Measurements from ENCODE around the gene ADH4. TPM values are rescaled to one million over a fixed set of nuclear protein-coding genes. Genes with fewer than 3 reads are reported as not detected.

The ADH4 gene
- polyA plus RNA-seq, 1 donor (not counting 4 experiments of a cell fraction or from before 2014, with no cell fraction given), result not detected

- H3K9me1 ChIP-seq (ENCODE audit: control insufficient read depth, extremely low read depth, insufficient read depth, low read length), result no peaks in the 10 kb centered on the region
- H3K27ac ChIP-seq (ENCODE audit: control insufficient read depth, insufficient read depth, low read length), result no peak overlapping the region
- H3K4me2 ChIP-seq (ENCODE audit: control insufficient read depth, extremely low read depth, insufficient read depth, low read depth, low read length), result no peak overlapping the region
- no peaks in the 10 kb centered on the region for H3K36me3 ChIP-seq (ENCODE audit: control insufficient read depth in 2 of 2, extremely low read depth in 1 of 2, insufficient read depth in 2 of 2, low read length in 2 of 2)
- FAIRE-seq, result no peak
- no peaks in the 10 kb centered on the region for H3K4me1 ChIP-seq (ENCODE audit: control insufficient read depth, extremely low read depth, insufficient read depth, low read length)
- DNase-seq (ENCODE audit: low read depth, low spot score), result no peak
- H3K9ac ChIP-seq (ENCODE audit: control insufficient read depth, extremely low read depth, insufficient read depth, low read length), result no peak overlapping the region
- H3K27me3 ChIP-seq (ENCODE audit: control insufficient read depth, extremely low read depth, insufficient read depth, low read length), result no peaks in the 10 kb centered on the region
- no peak overlapping the region for H2AFZ ChIP-seq (ENCODE audit: control insufficient read depth, low read length)
- no peaks in the 10 kb centered on the region for H3K79me2 ChIP-seq (ENCODE audit: control insufficient read depth, insufficient read depth, low read length)
- TF ChIP-seq CTCF (optimal IDR thresholded peaks at IDR 0.05 in 1 of 3, IDR thresholded peaks at IDR 0.05 in 1 of 3, conservative IDR thresholded peaks at IDR 0.05 in 1 of 3; ENCODE audit: extremely low read depth in 1 of 3, insufficient read depth in 2 of 3, low read length in 3 of 3), result no peak
- TF ChIP-seq EZH2 (IDR thresholded peaks at IDR 0.05; ENCODE audit: low read length), result no peak
- no peaks in the 10 kb centered on the region for H4K20me1 ChIP-seq (ENCODE audit: control insufficient read depth, extremely low read depth, insufficient read depth, low read length)
- no peak overlapping the region for H3K4me3 ChIP-seq (ENCODE audit: control insufficient read depth in 2 of 3, extremely low read depth in 1 of 3, insufficient read depth in 2 of 3, low read depth in 1 of 3, low read length in 3 of 3)
- no peaks in the 10 kb centered on the region for H3K9me3 ChIP-seq (ENCODE audit: control insufficient read depth, low read depth, low read length)
- dilution Hi-C loops (cut with MboI; ENCODE audit: extremely low pct_ligation_motif_present, low sequenced_read_pairs), result no loop called here
Measured at GRCh38 chr4:99151995-99152394, 7.9 kb upstream of the ADH4 start.

DNA sequence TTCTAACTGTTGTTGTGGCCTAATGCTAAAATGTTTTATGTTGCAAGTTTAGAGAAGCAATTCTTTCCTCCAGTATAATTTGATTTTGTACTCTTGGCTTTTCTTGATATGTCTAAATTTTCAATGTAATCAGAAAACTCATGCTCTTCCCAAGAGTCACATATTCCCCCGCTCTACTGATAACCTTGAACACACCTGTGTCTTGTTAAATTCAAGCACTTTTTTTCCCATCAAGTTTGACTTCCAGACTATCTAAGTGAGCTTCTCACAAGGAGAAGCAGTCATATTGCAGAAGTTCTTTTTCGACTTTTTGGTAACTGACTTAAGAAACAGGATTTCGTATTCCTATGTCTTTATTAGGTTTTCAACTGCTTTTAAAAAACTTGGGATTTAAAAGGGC lies 7.4 kb upstream of the ADH4 start:
- FAIRE-seq, result no peak
- no peaks in the 10 kb centered on the region for H4K20me1 ChIP-seq (ENCODE audit: control insufficient read depth, extremely low read depth, insufficient read depth, low read length)
- no peaks in the 10 kb centered on the region for H3K27me3 ChIP-seq (ENCODE audit: control insufficient read depth, extremely low read depth, insufficient read depth, low read length)
- no peak overlapping the region for H3K4me3 ChIP-seq (ENCODE audit: control insufficient read depth in 2 of 3, extremely low read depth in 1 of 3, insufficient read depth in 2 of 3, low read depth in 1 of 3, low read length in 3 of 3)
- no peaks in the 10 kb centered on the region for H3K9me1 ChIP-seq (ENCODE audit: control insufficient read depth, extremely low read depth, insufficient read depth, low read length)
- dilution Hi-C loops (cut with MboI; ENCODE audit: extremely low pct_ligation_motif_present, low sequenced_read_pairs), result no loop called here
- H3K79me2 ChIP-seq (ENCODE audit: control insufficient read depth, insufficient read depth, low read length), result no peaks in the 10 kb centered on the region
- H3K27ac ChIP-seq (ENCODE audit: control insufficient read depth, insufficient read depth, low read length), result no peak overlapping the region
- no peaks in the 10 kb centered on the region for H3K36me3 ChIP-seq (ENCODE audit: control insufficient read depth in 2 of 2, extremely low read depth in 1 of 2, insufficient read depth in 2 of 2, low read length in 2 of 2)
- DNase-seq (ENCODE audit: low read depth, low spot score), result no peak
- H3K9ac ChIP-seq (ENCODE audit: control insufficient read depth, extremely low read depth, insufficient read depth, low read length), result no peak overlapping the region
- no peak overlapping the region for H3K4me2 ChIP-seq (ENCODE audit: control insufficient read depth, extremely low read depth, insufficient read depth, low read depth, low read length)
- TF ChIP-seq EZH2 (IDR thresholded peaks at IDR 0.05; ENCODE audit: low read length) (no peak), CTCF (optimal IDR thresholded peaks at IDR 0.05 in 1 of 3, IDR thresholded peaks at IDR 0.05 in 1 of 3, conservative IDR thresholded peaks at IDR 0.05 in 1 of 3; ENCODE audit: extremely low read depth in 1 of 3, insufficient read depth in 2 of 3, low read length in 3 of 3) (no peak)
- no peak overlapping the region for H2AFZ ChIP-seq (ENCODE audit: control insufficient read depth, low read length)
- no peaks in the 10 kb centered on the region for H3K4me1 ChIP-seq (ENCODE audit: control insufficient read depth, extremely low read depth, insufficient read depth, low read length)
- H3K9me3 ChIP-seq (ENCODE audit: control insufficient read depth, low read depth, low read length), result no peaks in the 10 kb centered on the region
